Choroid plexus epithelial cell (primary cell): ENCODE measurements around the gene ANO1.

Experiments
- DNase-seq: peaks from one replicate; pipeline ENCODE4 v3.0.0-alpha.2; 2010; ENCODE audit warnings: low read depth
- H3K4me3 ChIP-seq: 2 replicates; pipeline ENCODE4 v1.5.1; 2011; ENCODE audit warnings: low read depth, mild to moderate bottlenecking, control low read depth, low read length, moderate library complexity
- CTCF ChIP-seq: conservative IDR thresholded peaks from 2 replicates; pipeline ENCODE4 v1.5.1; 2011; ENCODE audit warnings: low read depth, mild to moderate bottlenecking, control low read depth, inconsistent platforms, low read length, moderate library complexity

ANO1 gene

DNA sequence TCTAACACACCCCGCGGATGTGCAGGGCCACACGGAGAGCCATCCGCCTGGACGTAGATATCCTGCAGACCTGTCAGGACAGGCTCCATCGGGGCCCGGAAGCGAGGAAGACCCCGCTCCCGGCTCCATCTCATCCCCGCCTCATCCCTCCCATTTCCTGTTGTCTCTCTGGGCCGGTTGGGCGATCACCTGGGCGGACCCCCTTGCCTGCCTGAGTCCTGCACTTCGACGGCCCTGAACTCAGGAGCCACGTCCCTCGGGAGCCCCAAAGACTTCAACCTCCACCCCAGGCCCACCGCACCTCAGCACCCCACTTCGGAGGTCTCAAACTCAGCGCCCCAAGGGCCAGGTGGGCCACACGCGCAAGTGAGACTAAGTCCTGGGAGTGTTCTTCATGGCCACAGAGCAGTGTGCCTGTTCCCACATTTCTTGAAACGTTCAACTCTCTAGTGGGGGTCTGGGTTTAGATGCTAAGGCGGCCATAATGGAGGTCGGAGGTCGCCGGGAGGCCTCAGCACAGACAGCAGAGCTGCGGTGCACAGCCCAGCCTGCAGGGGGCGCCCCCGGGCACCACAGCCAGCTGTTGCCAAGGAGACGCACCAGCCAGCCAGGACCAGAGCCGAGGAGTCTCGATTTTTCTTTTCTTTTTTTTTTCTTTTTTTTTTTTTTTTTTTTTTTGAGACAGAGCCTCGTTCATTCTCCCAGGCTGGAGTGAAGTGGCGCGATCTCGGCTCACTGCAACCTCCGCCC lies 99.0 kb downstream of the ANO1 start:
- peak; percentile 8 for DNase-seq
- TF ChIP-seq CTCF: peak; percentile 60
- no peak overlapping the region for H3K4me3 ChIP-seq

DNA sequence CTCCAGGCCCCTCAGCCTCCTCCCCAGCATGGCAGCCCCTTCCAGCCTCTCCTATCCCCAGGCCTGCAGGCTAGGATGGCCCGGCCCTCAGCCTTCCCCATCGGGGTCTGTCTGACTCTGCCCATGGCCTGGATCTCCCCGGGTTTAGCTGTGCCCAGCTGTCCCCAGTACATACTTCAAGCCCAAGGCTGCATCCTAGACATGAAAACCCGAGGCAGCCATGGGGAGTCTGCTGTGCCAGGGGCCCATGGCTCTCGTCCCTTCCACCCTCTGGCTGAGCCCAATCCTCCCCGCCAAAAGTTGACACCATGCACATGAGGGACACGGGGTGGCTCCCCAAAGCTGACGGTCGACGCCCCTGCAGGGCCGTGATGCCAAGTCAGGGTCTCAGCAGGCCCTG lies 102.8 kb downstream of the ANO1 start:
- H3K4me3 ChIP-seq: no peak overlapping the region
- DNase-seq: no peak
- TF ChIP-seq CTCF: no peak

DNA sequence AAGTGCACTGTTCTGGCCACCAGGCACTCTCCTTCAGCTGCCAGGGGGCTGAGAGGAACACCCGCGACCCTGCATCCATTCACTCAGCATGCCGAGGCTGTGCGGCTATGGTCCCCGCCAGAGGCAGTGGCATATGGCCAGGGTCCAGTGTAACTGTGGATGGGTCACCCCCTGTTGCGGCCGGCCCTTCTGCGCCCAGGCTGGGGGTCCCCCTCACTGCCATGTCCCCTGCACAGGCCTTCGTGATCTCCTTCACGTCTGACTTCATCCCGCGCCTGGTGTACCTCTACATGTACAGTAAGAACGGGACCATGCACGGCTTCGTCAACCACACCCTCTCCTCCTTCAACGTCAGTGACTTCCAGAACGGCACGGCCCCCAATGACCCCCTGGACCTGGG lies 104.1 kb downstream of the ANO1 start:
- no peak overlapping the region for H3K4me3 ChIP-seq
- no peak for TF ChIP-seq CTCF
- no peak for DNase-seq

GRCh38 chr11:70183032-70183431 lies 104.9 kb downstream of the ANO1 start:
- no peak overlapping the region for H3K4me3 ChIP-seq
- no peak for DNase-seq
- no peak for TF ChIP-seq CTCF

DNA sequence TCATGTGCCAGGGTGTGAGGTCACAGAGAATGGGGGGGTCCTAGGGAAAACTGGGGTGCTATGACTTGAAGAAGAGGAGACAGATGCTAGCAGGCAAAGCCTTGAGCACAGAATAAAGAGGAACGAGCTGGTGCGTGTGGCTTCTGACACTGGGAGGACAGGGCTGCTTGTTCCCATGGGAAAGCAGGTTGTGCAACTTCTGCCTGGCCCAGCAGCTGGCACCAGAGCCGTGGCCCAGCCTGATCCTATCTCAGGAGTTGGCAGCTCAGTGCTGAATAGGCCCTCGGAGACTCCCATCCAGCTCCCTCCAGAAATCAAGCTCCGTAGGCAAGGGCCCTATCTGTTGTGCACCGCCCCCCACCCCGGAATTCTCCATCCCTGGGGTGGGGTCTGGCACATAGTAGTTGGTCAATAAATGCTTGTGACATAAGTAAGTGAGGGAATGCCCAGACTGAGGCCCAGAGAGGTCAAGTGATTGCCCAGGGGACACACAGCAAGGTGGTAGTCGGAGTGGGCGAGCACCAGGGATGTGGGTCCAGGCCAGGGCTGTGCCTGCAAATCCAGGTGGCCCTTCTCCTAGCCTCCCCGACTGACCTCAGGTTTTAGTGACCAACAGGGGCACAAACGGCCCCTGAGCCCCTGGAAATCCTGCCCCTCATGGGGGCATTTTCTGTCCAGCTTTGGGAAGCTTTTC lies 105.5 kb downstream of the ANO1 start:
- no peak overlapping the region for H3K4me3 ChIP-seq
- DNase-seq: no peak
- TF ChIP-seq CTCF: no peak

DNA sequence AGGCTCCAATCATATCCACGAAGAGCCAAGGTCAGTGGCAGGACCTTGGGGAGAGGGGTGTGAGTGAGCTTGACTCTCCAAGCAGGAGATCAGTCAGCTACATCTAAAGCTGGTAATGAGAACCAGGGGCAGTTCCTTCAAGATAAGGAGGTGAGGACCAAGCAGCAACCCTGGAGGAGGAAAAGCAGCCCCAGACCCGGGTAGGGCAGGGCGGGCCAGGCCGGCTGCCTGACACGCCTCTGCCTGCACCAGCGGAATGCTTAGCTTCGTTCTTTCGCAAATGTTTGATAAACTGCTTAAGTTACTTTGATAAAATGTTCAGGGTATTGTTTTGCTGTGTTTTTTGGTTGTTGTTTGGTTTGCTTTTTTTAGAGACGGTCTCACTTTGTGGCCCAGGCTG lies 106.3 kb downstream of the ANO1 start:
- no peak for DNase-seq
- TF ChIP-seq CTCF: no peak
- H3K4me3 ChIP-seq: no peak overlapping the region
